NCI-H187 (cell line): ENCODE results near the gene CNTN1.

ENCODE experiments used
- DNase-seq, 2 experiments: peaks; one replicate each; lab custom pipeline; 2025; lab: John Stamatoyannopoulos, UW

Gene CNTN1

DNA sequence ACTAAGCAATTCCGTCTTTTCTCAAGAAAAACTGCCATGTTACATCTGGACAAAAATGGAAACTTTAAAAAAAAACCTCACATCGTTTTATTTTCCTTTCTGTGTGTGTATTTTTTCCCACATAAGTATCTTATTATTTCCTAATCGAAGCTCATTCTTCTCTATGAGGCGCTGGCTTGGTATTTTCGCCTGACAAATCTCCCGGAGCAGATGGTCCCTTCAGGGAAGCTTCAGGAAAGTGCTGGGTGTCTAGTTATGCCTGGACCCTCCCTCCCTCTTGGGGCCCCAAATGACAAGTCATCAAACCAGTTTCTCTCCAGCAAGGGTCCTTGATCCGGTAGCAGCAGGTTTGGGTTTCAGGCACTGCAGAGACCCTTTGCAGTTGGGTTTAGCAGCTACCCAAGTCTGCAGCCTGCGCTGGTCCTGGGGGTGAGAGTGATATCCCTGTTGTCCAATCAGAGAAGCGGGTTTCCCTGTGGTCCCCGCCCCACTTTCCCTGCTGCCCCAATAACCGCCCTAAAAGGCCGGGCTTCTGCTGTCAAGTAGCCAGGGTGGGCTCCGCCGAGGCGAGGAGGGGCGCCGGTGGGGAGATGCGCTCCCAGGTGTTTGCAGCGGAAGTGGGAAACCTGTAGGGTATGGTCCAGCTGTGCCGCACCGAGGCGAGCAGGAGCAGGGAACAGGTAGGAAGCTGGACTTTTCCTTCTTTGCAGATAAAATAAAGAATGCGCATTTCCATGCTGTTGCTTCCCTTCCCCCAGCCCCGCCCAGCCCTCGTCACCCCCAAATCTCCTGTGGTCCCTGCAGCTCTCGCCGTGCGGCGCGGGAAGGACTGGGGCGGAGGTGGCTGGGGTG is at the start of gene CNTN1:
CNTN1 (plus strand) TSS at position 527 of the 852 bp plus-strand sequence.
- DNase-seq = peak; percentile 70 to 87

DNA sequence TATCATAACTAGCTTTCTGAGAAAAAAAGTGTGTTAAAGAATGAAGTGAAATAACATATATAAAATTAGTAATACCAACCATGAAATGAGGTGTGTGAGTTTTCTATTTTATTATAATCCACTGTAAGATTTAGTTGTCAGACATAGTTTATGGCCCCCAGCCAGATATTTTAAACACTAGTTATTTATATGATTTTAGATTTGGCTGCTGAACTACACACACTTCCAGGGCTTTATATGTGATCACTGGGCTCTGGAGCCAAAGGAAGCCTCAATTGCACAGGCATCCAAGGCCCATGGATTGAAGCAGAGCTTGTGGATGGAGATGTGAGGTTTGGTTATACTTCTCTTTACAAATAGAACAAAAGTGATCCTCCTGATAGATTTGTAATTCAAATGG is 48.7 kb upstream of the CNTN1 start:
- DNase-seq = no peak

DNA sequence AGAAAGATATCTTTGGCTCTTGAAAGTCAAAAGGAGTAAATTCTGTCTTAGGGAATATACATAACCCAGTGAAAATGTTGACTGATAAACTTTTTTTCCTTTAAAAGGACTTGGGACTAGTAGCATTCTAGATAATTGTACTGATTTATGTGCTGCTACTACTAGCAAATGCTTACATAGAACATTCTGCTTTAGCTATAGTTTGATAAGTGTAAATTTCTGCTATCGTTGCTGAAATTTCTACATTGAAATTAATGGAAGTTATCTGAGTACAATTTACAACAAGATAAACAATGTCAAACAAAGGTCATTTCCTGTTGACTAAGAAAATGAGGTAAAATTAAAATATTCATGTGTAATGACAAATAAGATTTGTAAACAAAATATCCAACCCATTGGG is 48.3 kb upstream of the CNTN1 start:
- DNase-seq = no peak

DNA sequence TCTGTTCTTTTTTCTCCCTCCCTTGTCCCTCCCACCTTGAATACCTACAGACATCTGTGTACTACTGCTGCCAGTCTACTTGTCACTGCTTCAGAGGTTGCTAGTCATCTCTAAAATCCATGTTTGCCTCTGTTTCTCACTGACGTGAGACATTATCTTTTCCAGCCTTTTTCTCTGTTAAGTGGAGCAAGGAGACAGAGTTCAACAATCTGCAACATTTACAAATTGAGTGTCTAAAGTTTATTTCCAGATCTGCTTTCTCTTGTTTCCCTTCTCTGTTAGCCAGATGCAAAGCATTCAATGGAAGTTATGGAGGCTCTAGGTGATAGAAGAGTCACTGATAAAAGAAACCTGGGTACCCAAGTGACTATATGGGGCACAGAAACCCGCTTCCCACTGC is 47.5 kb upstream of the CNTN1 start:
- DNase-seq = no peak

DNA sequence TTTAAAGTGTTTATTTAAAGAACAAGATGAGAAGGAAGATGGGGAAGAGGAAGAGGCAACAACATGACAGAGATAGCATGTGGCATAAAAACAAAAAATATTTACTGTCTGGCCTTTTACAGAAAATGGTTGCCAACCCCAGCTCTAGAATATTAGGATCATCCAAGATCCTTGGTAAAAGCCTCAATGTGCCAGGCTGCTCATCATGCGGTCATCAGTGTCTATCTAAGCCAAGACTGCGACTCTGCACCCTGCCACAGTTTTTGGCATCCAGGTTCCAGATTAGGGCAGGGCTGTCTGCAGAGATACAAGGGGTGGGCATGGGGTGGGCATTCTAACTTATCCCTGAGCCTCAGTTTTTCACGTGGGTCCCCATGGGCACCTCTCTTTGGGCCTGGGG is 46.9 kb upstream of the CNTN1 start:
- DNase-seq = no peak

DNA sequence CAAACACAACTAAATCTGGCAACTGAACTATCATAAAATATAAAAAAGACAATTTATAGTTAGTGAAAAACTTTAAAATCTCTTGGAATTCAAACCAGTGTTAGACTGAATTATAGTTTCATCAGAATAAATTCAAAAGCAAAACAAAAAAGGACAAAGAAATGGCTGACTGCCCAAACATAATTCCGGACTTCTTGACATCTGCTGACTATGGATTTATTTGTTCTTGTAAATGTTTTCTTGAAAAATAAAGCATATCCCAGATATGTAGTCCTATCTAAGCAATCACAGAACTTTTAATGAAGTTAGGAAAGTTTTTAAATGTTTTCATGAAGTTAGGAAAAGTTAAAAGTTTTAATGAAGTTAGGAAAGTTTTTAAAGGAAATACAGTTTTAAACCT is 45.8 kb upstream of the CNTN1 start:
- no peak for DNase-seq

DNA sequence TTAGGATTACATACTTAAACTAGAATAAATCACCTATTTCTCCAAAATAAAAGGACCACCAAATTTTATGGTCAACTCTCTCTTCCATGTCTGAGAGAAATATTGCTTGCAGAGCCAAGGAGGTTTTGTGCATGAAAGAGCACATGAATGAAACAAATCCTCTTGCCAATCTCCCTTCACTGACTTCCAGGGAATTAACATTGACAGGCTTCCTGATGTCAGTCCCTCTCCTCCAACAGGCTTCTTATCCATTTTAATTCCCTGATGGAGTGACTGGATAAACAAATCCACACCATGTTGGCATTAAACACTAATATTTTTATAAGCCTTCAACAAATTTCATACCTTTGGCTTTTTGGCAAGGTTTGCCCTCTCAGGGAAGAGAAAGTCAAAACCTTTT is 45.3 kb upstream of the CNTN1 start:
- no peak for DNase-seq

DNA sequence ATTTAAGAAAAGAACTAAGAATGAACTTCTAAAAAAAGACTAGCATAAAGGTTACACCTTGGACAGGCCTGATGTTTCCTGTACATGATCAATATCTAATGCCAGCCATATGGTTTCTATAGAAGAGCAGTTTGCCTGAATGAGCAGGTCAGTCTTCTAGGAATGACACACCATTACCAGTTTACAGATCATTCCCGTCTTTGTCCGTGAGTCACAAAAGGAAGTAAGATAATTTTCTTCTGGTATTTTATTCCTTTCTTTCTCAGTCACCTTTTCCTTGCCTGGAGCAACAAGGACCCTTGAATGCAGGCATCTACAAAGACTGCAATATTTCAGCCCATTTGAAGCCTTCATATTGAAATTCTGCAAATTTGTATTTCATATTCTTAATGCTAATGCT is 44.6 kb upstream of the CNTN1 start:
- DNase-seq = no peak

DNA sequence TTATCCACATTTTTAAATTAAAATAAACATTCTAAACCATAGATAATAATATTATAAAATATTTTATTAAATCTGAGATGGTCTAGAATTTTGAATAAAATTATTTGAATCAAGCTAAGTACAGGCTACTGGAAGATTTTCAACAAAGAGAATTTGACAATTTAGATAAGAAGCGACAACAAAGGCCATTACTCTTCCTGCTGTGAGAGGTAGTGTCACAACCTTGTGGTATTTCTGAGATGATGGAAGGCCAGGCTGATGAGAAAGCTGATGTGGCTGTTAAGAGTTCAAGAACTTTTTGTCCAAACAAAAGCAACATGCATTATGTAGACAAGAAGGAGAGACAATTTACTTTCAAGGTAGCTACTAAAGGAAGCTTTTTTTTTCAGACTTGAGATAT is 43.7 kb upstream of the CNTN1 start:
- DNase-seq = no peak

DNA sequence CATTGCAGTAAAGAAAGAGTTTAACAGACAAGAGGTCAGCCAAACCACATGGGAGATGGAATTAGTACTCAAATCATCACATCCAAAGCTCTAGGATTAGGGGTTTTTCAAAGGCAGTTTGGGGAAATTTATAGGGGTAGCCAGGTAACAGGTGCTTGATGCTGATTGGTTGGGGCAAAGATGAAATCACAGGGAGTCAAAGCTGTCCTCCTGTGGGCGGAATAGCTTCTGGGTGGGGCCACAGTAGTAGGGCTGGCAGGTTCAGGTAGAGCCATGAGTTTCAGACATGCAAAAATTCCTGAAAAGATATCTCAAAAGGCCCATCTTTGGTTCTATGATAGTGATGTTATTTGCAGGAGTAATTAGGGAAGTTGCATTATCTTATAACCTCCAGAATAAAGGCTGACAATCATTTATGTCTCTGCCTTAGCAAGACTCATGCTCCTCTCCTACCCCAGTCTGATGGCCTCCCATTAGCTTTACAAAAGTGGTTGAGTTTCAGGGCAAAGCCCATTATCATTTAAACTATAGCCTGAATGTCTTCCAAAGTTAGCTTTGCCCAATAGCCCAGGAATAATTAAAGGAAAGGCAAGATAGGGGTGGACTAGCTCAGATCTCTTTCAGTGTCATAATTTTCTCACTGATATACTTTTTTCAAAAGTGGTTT is 42.1 kb upstream of the CNTN1 start:
- no peak for DNase-seq

DNA sequence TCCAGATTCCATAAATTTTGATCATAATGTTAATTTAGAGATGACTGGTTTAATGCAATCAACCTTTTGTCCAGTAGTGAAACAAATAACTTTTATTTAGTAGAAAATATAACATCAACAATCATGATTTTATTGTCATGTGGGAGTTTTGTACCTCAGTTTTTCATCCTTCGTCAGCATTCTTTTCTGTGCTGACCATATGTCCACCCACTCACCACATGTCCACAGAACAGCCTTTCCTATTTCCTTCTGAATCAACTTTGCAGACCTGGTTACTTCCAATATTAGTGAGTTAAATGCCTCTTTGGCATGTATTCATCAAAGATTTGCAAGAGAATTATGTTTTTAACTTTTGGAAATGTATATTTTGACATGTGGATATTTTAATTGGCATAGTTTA is 36.8 kb upstream of the CNTN1 start:
- no peak for DNase-seq

DNA sequence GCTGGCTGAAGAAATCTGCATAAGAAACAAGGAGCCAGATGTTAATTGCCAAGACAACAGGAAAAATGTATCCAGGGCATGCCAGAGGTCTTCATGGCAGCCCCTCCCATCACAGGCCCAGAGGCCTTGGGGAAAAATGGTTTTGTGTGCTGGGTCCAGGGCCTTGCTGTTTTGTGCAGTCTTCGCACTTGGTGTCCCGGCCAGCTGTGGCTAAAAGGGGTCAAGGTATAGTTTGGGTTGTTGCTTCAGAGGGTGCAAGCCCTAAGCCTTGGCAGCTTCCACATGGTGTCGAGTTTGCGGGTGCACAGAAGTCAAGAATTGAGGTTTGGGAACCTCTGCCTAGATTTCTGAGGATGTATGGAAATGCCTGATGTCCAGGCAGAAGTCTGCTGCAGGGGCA is 29.9 kb upstream of the CNTN1 start:
- no peak for DNase-seq

DNA sequence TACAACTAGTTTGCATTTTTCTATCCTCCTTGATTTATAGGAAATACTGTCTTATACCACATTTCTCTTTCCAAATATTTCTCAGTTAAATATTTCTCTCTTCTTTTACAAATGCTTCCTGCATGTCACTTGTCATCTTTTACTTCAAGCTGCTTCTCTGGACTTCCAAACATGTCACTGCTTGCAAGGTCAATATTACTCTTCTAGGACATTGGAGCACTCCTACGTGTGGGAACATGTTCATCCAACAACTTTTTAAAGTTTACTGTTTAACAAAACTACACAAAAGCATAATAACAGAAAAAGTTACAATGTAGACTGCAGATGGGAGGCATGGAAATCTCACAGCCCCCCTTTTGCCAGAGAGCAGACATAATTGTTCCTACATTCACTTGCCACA is 28.5 kb upstream of the CNTN1 start:
- no peak for DNase-seq

DNA sequence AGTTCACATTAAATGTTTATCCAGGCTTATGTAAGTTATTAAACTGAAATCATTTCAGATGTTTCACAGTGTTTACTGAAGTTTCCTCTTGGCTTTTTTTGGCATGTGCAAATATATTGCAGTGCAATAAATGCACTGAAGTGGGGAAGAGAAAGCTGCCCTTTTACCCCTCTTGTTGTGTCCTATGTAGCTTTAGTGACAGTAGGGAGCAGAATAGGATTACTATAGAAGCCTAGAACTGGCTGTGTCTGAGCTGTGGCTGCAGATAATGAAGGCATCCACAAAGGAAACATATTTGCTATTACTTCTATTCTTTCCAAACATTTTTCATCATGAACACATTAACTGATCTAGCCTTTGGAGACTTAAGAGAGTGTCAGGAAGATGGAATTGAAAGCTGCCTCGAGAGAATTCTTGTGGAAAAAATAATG is 24.1 kb upstream of the CNTN1 start:
- no peak for DNase-seq

DNA sequence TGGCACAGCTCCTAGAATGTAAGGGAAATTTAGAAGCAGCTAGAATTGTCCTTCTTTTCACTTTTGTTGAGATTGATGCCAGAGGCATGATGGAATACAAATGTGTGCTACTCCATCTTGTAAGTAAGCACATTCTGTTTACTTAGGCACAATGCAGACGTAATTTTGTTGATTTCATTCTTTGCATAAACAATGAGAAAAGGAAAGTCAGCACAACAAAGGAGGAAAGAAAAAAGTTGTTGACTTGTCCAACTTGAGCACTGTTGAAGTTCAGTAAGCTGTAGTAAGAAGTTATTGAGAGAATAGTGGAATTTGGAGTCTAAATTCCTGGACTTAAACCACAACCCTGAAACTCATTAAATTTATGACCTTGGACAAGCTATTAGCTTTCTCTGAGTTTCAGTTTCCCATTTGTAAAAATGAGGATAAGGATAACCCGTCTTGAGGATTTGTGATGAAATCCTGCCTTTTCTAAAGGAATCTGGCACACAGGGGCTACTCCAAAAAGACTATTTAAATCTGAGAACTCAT is 19.4 kb upstream of the CNTN1 start:
- DNase-seq = no peak

DNA sequence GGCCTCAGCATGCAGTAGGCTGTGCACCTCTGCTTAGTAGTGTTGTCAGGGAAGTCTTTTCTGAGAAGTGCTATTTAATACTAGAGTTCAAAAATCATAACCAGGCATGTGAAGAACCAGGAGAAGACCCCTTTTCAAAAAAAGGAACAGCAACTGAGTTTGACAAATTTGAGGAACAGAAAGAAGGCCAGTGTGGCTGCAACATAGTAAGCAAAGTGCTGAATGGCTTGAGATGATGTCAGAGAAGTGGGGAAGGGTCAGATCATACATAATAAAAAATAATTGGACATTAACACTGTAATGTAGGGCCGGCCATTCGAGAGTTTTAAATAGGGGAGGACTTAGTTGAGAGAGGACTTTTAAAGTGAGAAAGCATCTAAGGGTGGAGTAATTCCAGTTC is 11.1 kb upstream of the CNTN1 start:
- no peak for DNase-seq

DNA sequence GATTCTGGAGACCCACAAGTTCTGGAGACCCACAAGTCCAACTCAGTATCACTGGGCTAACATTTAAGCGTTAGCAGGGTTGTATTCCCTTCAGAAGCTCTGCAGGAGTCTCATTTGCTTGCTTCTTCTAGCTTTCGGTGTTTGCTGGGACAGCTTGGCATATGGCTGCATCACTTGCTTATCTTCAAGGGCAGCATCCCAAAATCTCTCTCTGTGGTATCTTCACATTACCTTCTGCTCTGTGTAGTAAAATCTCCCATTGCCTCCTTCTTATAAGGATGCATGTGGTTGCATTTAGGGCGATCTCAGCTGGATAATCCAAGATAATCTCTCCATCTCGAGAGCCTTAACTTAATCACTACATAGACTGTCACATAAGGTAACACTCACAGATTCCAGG is 7.3 kb upstream of the CNTN1 start:
- DNase-seq = no peak

DNA sequence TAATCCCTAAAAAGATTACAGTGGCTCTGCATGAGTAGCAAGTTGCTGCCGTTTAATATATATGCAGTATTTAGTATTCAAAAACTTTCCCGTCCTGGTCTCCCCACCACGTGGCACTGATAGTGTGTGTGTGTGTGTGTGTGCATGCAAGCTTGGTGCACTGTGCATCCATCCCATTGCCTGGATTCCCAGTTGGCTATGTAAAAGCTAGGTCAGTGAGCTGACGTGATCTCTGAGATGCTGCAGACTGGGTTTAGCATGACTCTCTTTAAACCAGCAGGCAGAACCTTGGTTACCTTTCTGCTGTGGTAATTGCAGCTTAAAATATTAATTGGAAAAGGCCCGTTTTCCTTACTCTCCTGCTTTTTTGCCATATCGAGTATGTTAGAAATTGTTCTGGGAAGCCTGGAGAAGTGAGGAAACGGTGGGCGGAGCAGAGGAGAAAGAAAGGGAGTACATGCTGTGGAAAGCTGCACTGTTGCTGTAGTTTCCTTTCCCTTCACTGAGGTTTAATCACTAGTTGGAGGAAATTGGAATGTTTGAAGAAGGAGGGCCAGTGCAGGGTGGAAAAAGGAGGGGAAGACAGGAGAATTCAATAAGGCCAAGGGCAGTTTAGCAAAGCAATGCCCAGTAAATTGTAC is 4.0 kb upstream of the CNTN1 start:
- DNase-seq = no peak

DNA sequence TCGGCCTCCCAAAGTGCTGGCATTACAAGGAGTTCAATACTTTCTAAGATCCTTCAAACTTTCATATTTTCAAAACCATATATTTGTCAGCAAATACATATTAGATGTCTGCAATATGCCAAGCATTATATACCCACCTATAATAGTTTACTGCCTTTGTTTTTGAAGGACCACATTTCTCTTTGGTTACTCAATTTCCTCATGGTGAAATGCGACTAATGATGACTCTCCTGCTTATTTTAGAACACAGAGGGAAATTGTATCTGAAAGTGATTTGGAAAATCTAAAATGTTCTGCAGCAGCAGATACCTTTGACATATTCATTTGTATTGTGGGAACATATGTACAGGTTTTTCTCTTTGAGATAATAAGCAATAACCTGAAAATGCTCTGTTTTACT is 2.7 kb upstream of the CNTN1 start:
- DNase-seq = no peak

DNA sequence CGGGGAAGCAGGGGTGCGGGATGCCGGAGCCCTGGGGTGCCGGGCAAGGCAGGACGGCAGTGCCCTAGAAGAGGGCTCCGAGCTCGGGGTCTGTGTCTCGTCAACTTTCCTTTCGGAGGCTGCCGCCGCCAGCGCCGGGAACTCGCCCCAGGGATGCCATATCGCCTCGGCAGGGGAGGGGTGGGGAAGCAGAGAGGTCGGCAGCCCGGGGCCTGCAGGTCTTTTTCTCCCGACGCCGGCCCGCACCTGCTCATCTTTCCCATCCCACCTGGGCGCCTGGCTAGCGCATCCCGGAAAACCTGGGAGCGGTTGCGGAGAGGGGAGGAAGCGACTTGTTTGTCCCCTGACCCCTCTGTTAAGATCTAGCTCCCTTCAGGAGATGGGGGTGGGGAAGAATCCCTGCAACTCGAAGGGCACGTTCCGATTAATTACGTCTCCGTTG is 547 bp downstream of the CNTN1 start:
- DNase-seq = peak in 1 of 2 experiments; percentile 34

DNA sequence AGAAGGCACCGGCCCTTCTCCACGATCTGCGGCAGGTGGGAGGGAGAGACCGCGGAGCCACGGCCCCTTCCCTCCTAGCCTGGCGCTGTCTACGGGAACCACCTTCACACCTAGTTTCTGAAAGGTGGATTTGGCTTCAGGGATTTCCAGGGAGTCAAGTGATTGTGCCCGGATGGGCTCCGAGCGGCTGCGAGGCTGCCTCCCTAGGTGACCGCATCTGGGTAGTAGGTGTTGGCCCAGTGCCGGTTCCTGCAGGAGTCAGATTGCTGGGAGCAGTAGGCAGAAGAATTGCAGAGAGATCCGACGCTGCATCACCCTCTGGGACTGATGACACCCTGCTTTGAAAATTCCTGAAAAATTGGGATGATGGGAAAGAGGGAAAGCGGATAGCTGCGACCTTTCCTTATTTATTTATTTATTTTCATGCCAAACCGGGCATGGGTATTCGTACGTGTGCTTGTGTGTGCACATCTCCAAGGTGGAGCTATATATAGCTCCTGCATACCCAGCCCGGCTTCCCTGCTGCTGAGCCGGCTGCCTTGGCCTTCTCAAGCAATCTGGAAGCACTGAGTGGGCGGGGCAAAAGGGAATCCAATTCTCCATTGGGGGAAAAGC is 1.1 kb downstream of the CNTN1 start:
- DNase-seq = peak; percentile 34 to 72

DNA sequence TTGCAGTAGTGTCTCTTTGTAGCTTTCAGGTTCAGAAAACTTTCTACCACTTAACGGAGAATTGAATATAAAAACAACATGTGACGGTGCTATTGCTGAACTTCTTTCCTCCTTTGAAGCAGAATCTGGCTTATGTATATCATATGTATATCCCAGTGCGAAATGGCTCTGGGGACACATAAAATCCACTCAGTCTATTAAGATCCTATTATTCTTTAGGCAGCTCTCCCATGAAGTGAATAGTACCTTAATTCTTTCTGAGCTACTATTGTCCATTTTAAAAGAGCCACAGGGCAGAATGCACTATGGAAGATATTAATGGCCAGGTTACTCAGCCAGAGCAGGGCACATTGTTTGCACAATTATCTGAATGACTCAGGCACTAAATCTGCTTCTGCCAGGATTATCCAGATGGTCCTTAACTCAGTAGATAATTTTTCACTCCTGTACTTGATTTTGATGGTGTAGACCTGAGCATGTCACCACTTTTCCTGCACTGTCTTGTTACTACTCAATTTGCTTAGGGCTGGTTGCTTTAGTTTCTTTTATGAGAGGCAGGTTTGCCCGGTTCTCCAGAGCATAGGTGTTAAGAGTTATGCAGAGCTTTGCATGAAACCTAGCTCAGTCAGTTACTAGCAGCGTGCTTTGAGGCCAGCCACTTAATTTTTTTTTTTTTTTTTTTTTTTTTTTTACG is 5.5 kb downstream of the CNTN1 start:
- no peak for DNase-seq
